Osteocyte (in vitro differentiated cells): ENCODE measurements around the gene NFATC4. TPM values are rescaled to one million over a fixed set of nuclear protein-coding genes. Genes with fewer than 3 reads are reported as not detected.

Experiments
- DNase-seq: peaks from one replicate; pipeline ENCODE4 v3.0.0; 2021; ENCODE audit warnings: mixed read lengths; ENCODE audit not compliant: unreplicated experiment; ENCODE audit errors: extremely low spot score
- H3K27ac Mint-ChIP-seq: one replicate; pipeline ENCODE4 v1.8.0; 2021; ENCODE audit warnings: mild to moderate bottlenecking, mixed read lengths; ENCODE audit not compliant: unreplicated experiment
- H3K27me3 Mint-ChIP-seq: one replicate; pipeline ENCODE4 v1.8.0; 2021; ENCODE audit warnings: mixed read lengths; ENCODE audit not compliant: unreplicated experiment
- H3K36me3 Mint-ChIP-seq: one replicate; pipeline ENCODE4 v1.8.0; 2021; ENCODE audit warnings: mixed read lengths; ENCODE audit not compliant: unreplicated experiment
- H3K4me1 Mint-ChIP-seq: one replicate; pipeline ENCODE4 v1.8.0; 2021; ENCODE audit warnings: mixed read lengths; ENCODE audit not compliant: unreplicated experiment
- H3K4me3 Mint-ChIP-seq: one replicate; pipeline ENCODE4 v1.8.0; 2021; ENCODE audit warnings: mild to moderate bottlenecking, moderate library complexity, mixed read lengths; ENCODE audit not compliant: unreplicated experiment
- H3K9me3 Mint-ChIP-seq: one replicate; pipeline ENCODE4 v1.8.0; 2021; ENCODE audit warnings: mixed read lengths; ENCODE audit not compliant: unreplicated experiment
- total RNA-seq: library from RNA; stranded (reverse); gene quantifications from 2 replicates; pipeline ENCODE4 v1.2.1, GENCODE V29; 2021
- TF ChIP-seq, protein P1 (sequence below): fragments of 200-600 bp; sonication (generic); IDR thresholded peaks from 2 replicates; pipeline ENCODE4 v1.5.0; 2021; ENCODE audit warnings: antibody characterized with exemption, mild to moderate bottlenecking, moderate library complexity

The NFATC4 gene
- total RNA-seq, 1 donor from 2014 or later, result 223 TPM

DNA sequence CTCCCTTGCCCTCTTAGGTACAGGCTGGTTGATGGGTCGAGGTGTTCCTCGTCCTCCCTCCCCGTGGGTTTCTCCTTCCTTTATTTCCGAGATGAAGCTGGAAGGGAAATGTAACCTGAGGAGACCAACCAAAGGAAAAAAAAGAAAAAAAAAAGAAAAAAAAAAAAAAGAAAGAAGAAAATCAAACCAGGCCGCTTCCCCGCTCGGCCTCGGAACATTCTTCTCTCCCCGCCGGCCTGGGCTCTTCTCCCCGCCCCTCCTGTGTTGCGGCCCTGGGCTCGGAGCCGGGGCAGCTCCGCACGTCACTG, 1.6 kb upstream of the NFATC4 start:
- peak overlapping the region; percentile 95 for H3K4me3 Mint-ChIP-seq
- peaks cover 3% of the 10 kb centered on the region for H3K36me3 Mint-ChIP-seq
- peaks cover 38% of the 10 kb centered on the region for H3K4me1 Mint-ChIP-seq
- DNase-seq, result no peak
- H3K27me3 Mint-ChIP-seq, result no peaks in the 10 kb centered on the region
- no peaks in the 10 kb centered on the region for H3K9me3 Mint-ChIP-seq
- TF ChIP-seq, protein P1, sequence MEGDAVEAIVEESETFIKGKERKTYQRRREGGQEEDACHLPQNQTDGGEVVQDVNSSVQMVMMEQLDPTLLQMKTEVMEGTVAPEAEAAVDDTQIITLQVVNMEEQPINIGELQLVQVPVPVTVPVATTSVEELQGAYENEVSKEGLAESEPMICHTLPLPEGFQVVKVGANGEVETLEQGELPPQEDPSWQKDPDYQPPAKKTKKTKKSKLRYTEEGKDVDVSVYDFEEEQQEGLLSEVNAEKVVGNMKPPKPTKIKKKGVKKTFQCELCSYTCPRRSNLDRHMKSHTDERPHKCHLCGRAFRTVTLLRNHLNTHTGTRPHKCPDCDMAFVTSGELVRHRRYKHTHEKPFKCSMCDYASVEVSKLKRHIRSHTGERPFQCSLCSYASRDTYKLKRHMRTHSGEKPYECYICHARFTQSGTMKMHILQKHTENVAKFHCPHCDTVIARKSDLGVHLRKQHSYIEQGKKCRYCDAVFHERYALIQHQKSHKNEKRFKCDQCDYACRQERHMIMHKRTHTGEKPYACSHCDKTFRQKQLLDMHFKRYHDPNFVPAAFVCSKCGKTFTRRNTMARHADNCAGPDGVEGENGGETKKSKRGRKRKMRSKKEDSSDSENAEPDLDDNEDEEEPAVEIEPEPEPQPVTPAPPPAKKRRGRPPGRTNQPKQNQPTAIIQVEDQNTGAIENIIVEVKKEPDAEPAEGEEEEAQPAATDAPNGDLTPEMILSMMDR, result no peak
- H3K27ac Mint-ChIP-seq, result peak overlapping the region; percentile 100

DNA sequence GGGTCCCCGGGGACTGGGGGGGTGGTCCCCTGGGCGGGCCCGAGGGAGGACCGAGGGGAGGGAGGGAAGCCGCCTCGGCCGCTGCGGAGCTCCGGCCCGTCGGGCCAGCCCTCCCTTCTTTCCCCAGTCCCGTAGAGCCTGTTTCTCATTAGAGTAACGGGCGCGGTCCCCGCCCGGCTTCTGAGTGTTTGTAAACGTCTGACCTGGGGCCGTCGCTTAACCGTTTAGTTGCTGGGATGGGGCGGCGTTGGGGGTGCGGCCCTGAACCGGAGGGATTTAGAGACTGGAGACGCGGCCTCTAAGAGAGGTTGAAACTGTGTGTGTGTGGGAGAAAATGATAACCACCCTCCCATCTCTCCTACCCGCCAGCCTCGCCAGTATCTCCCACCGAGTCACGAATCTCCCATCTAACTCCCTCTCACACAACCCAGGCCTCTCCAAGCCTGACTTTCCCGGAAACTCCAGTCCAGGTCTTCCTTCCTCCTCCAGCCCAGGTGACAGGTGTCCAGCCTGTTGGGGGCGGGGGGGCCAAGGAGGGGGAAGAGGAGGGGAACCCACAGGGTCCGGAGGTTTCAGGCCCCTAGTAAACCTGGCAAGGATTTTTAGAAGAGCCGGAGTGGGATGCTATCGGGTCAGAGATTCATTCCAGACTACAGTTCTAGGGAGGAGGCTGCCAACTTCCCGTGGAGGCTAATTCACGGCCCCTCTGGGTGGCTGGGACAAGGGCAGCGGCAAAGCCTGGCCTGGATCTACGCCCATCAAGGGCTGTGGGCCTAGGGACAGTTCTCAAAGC, 1.1 kb upstream of the NFATC4 start:
- peak overlapping the region; percentile 100 for H3K27ac Mint-ChIP-seq
- no peaks in the 10 kb centered on the region for H3K9me3 Mint-ChIP-seq
- peaks cover 6% of the 10 kb centered on the region for H3K36me3 Mint-ChIP-seq
- H3K4me3 Mint-ChIP-seq, result peak overlapping the region; percentile 95
- DNase-seq, result peak; percentile 99
- H3K27me3 Mint-ChIP-seq, result no peaks in the 10 kb centered on the region
- TF ChIP-seq, protein P1, result no peak
- peaks cover 43% of the 10 kb centered on the region for H3K4me1 Mint-ChIP-seq

DNA sequence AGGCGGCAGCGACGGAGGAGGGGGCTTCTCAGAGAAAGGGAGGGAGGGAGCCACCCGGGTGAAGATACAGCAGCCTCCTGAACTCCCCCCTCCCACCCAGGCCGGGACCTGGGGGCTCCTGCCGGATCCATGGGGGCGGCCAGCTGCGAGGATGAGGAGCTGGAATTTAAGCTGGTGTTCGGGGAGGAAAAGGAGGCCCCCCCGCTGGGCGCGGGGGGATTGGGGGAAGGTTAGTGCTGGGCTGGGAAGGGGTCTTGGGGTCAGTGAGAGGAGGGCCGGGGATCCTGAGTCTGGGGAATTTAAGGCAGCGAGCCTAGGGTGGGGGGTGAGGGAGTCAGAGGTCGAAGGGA, 203 bp downstream of the NFATC4 start:
- peaks cover 56% of the 10 kb centered on the region for H3K4me1 Mint-ChIP-seq
- H3K4me3 Mint-ChIP-seq, result peak overlapping the region; percentile 95
- H3K9me3 Mint-ChIP-seq, result no peaks in the 10 kb centered on the region
- DNase-seq, result no peak
- peak overlapping the region; percentile 100 for H3K27ac Mint-ChIP-seq
- TF ChIP-seq, protein P1, result no peak
- no peaks in the 10 kb centered on the region for H3K27me3 Mint-ChIP-seq
- peaks cover 14% of the 10 kb centered on the region for H3K36me3 Mint-ChIP-seq

DNA sequence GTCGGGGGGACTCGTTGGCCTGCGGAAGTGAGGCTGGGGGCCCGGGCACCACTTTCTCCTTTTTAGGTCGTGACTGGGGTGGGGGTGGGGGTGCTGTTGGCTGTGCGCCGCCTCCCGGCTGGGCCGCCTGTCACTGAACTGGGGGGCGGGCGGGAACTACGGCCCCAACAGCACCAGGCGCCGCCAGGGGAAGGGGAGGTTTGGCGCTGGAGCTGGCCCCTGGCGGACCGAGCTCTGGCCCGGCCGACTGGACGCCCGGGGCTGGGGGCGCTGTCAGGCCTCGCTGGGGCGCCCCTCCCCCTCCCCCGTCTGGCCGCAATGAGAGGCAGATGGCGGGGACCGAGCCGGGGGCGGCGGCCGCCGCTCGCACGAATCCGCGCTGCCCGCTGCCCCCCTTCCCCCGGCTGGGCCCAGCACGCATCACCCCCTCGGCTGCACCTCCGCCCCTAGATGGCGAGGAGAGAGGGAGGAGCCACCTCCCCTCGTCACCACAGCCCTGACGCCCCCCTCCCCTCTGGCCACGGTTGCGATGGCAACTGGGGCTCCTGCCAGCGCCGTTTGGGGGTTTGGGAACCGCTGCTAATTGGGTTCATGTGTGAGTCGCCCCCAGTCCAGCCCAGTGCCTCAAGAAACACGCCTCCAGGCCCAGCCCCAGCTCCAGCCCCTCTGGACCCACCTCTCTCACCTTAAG, 723 bp downstream of the NFATC4 start:
- H3K27me3 Mint-ChIP-seq, result no peaks in the 10 kb centered on the region
- no peaks in the 10 kb centered on the region for H3K9me3 Mint-ChIP-seq
- peaks cover 19% of the 10 kb centered on the region for H3K36me3 Mint-ChIP-seq
- peaks cover 59% of the 10 kb centered on the region for H3K4me1 Mint-ChIP-seq
- peak; percentile 91 for DNase-seq
- TF ChIP-seq, protein P1, result peak; percentile 23
- H3K4me3 Mint-ChIP-seq, result peak overlapping the region; percentile 95
- H3K27ac Mint-ChIP-seq, result peak overlapping the region; percentile 100

DNA sequence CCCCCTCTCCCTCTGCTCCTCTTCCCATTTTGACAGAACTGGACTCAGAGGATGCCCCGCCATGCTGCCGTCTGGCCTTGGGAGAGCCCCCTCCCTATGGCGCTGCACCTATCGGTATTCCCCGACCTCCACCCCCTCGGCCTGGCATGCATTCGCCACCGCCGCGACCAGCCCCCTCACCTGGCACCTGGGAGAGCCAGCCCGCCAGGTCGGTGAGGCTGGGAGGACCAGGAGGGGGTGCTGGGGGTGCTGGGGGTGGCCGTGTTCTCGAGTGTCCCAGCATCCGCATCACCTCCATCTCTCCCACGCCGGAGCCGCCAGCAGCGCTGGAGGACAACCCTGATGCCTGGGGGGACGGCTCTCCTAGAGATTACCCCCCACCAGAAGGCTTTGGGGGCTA, 1.5 kb downstream of the NFATC4 start:
- Mint-ChIP-seq H3K27me3 (no peaks in the 10 kb centered on the region), H3K36me3 (peaks cover 26% of the 10 kb centered on the region), H3K4me1 (peaks cover 61% of the 10 kb centered on the region), H3K27ac (peak overlapping the region; percentile 85), H3K9me3 (no peaks in the 10 kb centered on the region), H3K4me3 (peak overlapping the region; percentile 75)
- DNase-seq, result no peak
- TF ChIP-seq, protein P1, result no peak
